ENCODE results near the gene RNF31.

DNA sequence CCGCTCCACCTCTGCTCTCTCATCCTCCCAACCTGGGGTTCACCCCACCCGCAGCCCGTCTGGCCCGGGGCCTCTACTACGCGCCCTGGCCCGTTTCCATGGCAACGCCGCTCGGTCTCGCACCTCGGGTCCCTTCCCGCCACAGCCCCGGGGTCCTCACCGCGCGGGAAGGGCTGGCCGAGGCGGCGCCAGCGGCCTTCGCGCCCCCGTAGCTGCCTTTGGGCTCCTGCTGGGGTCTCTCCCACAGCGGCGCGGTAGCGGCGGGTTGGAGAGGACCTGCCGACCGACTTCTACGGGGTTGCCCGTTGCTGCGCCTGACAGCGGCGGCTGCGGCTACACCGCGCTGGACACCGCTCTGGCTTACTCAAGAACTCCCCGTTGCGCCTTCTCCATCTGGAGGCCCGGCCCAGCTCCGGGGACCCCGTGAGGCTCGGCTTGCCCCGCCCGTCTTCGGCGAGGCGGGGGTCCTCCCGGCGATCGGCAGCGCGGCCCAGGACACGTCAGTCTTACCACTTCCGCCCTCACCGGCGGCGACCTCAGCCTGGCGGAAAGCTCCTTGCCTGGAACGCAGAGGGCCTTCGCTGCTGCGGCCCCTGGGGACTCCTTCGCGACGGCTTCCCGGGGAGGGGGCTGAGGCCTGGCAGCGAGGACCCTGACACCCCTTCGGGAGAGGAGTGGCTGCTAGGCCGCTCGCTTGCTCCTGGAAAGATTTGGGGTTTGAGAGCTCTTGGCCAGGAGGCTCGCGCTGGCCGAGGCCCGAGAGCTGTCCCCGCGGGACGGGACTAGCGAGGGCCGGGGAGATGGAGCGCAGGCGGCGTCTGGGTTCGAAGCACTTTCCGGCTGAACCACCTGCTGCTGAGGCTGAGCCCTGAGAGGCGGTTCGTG is 48.1 kb downstream of the RNF31 start, which contains the start of gene TM9SF1:
- no peak for TF ChIP-seq EZH2 (IDR thresholded peaks at IDR 0.05; ENCODE audit: borderline replicate concordance)
- no peak for TF ChIP-seq CTCF (IDR thresholded peaks at IDR 0.05; ENCODE audit: poor library complexity)
- no peak for TF ChIP-seq EZH2phosphoT487 (IDR thresholded peaks at IDR 0.05; ENCODE audit: low read depth, severe bottlenecking, unreplicated experiment)
